ENCODE measurements around the gene GPN3. TPM values are rescaled to one million over a fixed set of nuclear protein-coding genes. Genes with fewer than 3 reads are reported as not detected.

Gene GPN3
- total and polyA plus RNA-seq, 2 of the 13 experiments (the other 11 are each of a cell fraction or from before 2014, with no cell fraction given) = 28.7 to 29.5 TPM

DNA sequence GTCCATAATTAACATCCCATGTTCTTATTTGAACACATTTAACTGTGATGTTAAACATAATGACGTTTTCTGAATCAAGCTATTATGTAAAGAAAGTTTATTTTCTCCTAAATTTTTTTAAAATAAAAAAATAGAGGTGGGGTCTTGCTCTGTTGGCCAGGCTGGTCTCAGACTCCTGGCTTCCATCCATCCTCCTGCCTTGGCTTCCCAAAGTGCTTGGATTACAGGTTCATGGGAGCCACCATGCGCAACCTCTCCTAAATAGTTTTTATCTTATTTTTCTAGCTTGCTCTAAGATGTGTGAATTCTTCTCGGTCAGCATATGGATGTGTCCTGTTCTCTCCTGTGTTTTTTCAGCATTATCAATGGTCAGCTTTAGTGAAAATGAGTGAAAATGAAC, 37.3 kb upstream of the GPN3 start:
- Histone ChIP-seq H3K9ac (ENCODE audit: insufficient read depth, low read depth, low read length) (no peak overlapping the region), H3K27me3 (ENCODE audit: control insufficient read depth in 1 of 2, insufficient read depth in 2 of 2, low read length in 2 of 2) (peaks cover 0 to 3% of the 10 kb centered on the region in 2 experiments; a peak in 1 of 5 replicates), H3K4me3 (replicated peaks in 1 of 3; ENCODE audit: insufficient read depth in 1 of 3, low read depth in 2 of 3, low read length in 3 of 3) (no peak overlapping the region), H2AFZ (ENCODE audit: low read length) (no peak overlapping the region), H3K36me3 (replicated peaks in 1 of 2; ENCODE audit: control insufficient read depth in 1 of 2, insufficient read depth in 2 of 2, low read length in 2 of 2) (no peaks in the 10 kb centered on the region), H3K27ac (ENCODE audit: extremely low read length, insufficient read depth, low read length) (no peak overlapping the region), H4K20me1 (ENCODE audit: insufficient read depth, low read length) (no peaks in the 10 kb centered on the region; the same call in 1 of the 2 replicates), H3K79me2 (ENCODE audit: insufficient read depth, low read length) (peaks cover 15% of the 10 kb centered on the region), H3K4me2 (ENCODE audit: low read depth, low read length) (no peak overlapping the region), H3K9me3 (ENCODE audit: low read length) (no peaks in the 10 kb centered on the region), H3K4me1 (ENCODE audit: insufficient read depth, low read length) (peaks cover 10% of the 10 kb centered on the region)
- TF ChIP-seq ZNF761 (CRISPR knock-in tag; conservative IDR thresholded peaks at IDR 0.05) (no peak), ZNF33B (CRISPR knock-in tag; IDR thresholded peaks at IDR 0.05) (no peak), CBX2 (IDR thresholded peaks at IDR 0.05; ENCODE audit: low read depth, low read length) (no peak), CBX2 (CRISPR knock-in tag; IDR thresholded peaks at IDR 0.05; ENCODE audit: low read depth) (no peak), SALL1 (CRISPR knock-in tag; IDR thresholded peaks at IDR 0.05) (no peak), ZBTB39 (CRISPR knock-in tag; IDR thresholded peaks at IDR 0.05) (no peak), SALL2 (CRISPR knock-in tag; IDR thresholded peaks at IDR 0.05) (no peak), ZSCAN12 (CRISPR knock-in tag; IDR thresholded peaks at IDR 0.05) (no peak), MYPOP (CRISPR knock-in tag; IDR thresholded peaks at IDR 0.05) (no peak), NR2C2 (CRISPR knock-in tag; IDR thresholded peaks at IDR 0.05; ENCODE audit: borderline replicate concordance) (no peak), ZFP91 (CRISPR knock-in tag; IDR thresholded peaks at IDR 0.05; ENCODE audit: borderline replicate concordance) (no peak), REST (IDR thresholded peaks at IDR 0.05; ENCODE audit: borderline replicate concordance in 1 of 2, low read depth in 1 of 2, low read length in 2 of 2) (no peak), LRRFIP1 (CRISPR knock-in tag; conservative IDR thresholded peaks at IDR 0.05) (no peak)
- 42% methylated on average over 3 of the region's 3 CpGs for WGBS (ENCODE audit: low lambda C conversion rate)
- in situ Hi-C loops (cut with HindIII; ENCODE audit: extremely low pct_ligation_motif_present, low pct_unique_long_range_greater_than_20kb) (no loop called here), intact Hi-C loops (cut with micrococcal nuclease; ENCODE audit: unreplicated experiment) (no loop called here)
- no peak for DNase-seq (ENCODE audit: low spot score)
- BruUV-seq (replicated peaks) = no TSS peak
- ChIA-PET POLR2A (no interaction called here), CTCF (ENCODE audit: low intra/inter-chr PET ratio, low total read pairs) (no interaction called here)
- FAIRE-seq = no peak
- no peak for ATAC-seq

Measured in HepG2 (cell line).